ENCODE measurements around the gene HCRTR1.
A peak's percentile ranks its signal among the peaks of the same experiment; 100 is the strongest.

Gene HCRTR1

GRCh38 chr1:31626223-31627207 lies 9.0 kb downstream of the HCRTR1 start:
- no peak for DNase-seq

GRCh38 chr1:31627301-31627929 lies 9.9 kb downstream of the HCRTR1 start:
- no peak for DNase-seq

- no peak for DNase-seq
These were observed 10.6 kb downstream of the HCRTR1 start for GRCh38 chr1:31627930-31628559.

- no peak for DNase-seq
These were observed 11.6 kb downstream of the HCRTR1 start for GRCh38 chr1:31628931-31629556.

GRCh38 chr1:31632649-31633048 lies 15.2 kb downstream of the HCRTR1 start:
- no peak for DNase-seq

GRCh38 chr1:31633117-31633516 lies 15.6 kb downstream of the HCRTR1 start:
- no peak for DNase-seq

- no peak for DNase-seq
These were observed 20.6 kb downstream of the HCRTR1 start for GRCh38 chr1:31637915-31638673.

- DNase-seq, result no peak
These were observed 22.1 kb downstream of the HCRTR1 start for GRCh38 chr1:31639543-31639942.

GRCh38 chr1:31640179-31640578 lies 22.7 kb downstream of the HCRTR1 start:
- no peak for DNase-seq

- DNase-seq, result no peak
These were observed 23.5 kb downstream of the HCRTR1 start for GRCh38 chr1:31640964-31641363.

- DNase-seq, result no peak
These were observed 24.9 kb downstream of the HCRTR1 start for GRCh38 chr1:31642366-31642765.

- no peak for DNase-seq
These were observed 25.4 kb downstream of the HCRTR1 start for GRCh38 chr1:31642897-31643296.

GRCh38 chr1:31643976-31644559 lies 26.6 kb downstream of the HCRTR1 start:
- peak in 1 of 2 experiments; percentile 50 for DNase-seq

- DNase-seq, result peak; percentile 97 to 99
These were observed 27.2 kb downstream of the HCRTR1 start, which contains the start of gene PEF1 for GRCh38 chr1:31644560-31645273. Gene PEF1 (minus strand): TSS chr1:31644876. CDS start chr1:31644864, 12 bp downstream.

GRCh38 chr1:31645274-31645568 lies 27.7 kb downstream of the HCRTR1 start:
- DNase-seq, result no peak

GRCh38 chr1:31646259-31646960 lies 28.9 kb downstream of the HCRTR1 start:
- DNase-seq, result no peak

- no peak for DNase-seq
These were observed 29.6 kb downstream of the HCRTR1 start for GRCh38 chr1:31647106-31647505.

- DNase-seq, result no peak
These were observed 30.7 kb downstream of the HCRTR1 start for GRCh38 chr1:31648190-31648589.

- DNase-seq, result no peak
These were observed 31.3 kb downstream of the HCRTR1 start for GRCh38 chr1:31648641-31649357.

Data from NCI-H526 (cell line).